Activated T-cell treated with anti-CD3 and anti-CD28 coated beads, Interleukin-2, amount 50 U/mL, for 24 hours (primary cell): ENCODE results near the gene SWSAP1.
"Not testable (repeated sequence)": the region's sequence is repeated elsewhere in the genome, so short reads cannot be mapped to it uniquely, and the experiment has no call there.

Experiments used
- DNase-seq: peaks from one replicate; pipeline ENCODE4 v3.0.0-alpha.2; 2020
- H3K27ac Mint-ChIP-seq: 2 replicates; pipeline ENCODE4 v1.8.0; 2020; ENCODE audit warnings: mild to moderate bottlenecking, mixed read lengths
- H3K27me3 Mint-ChIP-seq: 2 replicates; pipeline ENCODE4 v1.8.0; 2020; ENCODE audit warnings: mixed read lengths
- H3K36me3 Mint-ChIP-seq: 2 replicates; pipeline ENCODE4 v1.8.0; 2020; ENCODE audit warnings: low read depth, mixed read lengths
- H3K4me1 Mint-ChIP-seq: 2 replicates; pipeline ENCODE4 v1.8.0; 2020; ENCODE audit warnings: low read depth, mixed read lengths
- H3K4me3 Mint-ChIP-seq: 2 replicates; pipeline ENCODE4 v1.8.0; 2020; ENCODE audit warnings: mild to moderate bottlenecking, moderate library complexity, mixed read lengths
- H3K9me3 Mint-ChIP-seq: 2 replicates; pipeline ENCODE4 v1.8.0; 2020; ENCODE audit warnings: mixed read lengths

SWSAP1 gene, protein sequence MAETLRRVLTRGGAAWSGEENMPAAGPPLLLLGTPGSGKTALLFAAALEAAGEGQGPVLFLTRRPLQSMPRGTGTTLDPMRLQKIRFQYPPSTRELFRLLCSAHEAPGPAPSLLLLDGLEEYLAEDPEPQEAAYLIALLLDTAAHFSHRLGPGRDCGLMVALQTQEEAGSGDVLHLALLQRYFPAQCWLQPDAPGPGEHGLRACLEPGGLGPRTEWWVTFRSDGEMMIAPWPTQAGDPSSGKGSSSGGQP

DNA sequence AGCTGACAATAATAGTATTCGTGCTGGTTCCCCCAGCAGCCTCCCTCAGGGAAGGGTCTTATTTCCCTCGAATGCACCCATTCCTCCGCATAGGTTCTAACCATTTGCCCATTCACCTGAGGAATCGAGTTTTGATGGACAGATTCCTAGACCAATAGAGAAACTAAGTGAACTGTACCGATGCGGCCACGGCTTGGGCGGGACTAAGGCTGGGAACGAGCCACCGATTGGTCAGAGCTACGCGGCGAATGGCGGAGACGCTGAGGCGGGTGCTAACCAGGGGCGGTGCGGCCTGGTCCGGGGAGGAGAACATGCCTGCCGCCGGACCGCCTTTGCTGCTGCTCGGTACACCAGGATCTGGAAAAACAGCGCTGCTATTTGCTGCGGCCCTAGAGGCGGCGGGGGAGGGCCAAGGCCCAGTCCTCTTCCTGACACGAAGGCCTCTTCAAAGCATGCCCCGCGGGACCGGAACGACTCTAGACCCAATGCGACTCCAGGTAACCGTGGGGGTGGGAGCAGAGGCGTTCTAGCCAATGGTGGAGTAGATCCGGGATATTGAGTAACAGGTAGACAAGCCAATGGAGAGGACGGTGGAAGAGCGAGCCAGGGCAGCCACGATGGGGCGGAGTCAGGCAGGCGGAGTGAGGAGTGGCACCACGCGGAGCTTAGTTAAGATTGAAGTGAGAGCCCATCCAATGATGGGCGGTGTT lies at the start of gene SWSAP1:
Gene SWSAP1, plus strand, starts transcription at position 234 of the 710 bp plus-strand sequence. Its CDS starts 15 bp downstream, at position 249.
- Mint-ChIP-seq H3K4me1 (peaks cover 26% of the 10 kb centered on the region), H3K27me3 (no peaks in the 10 kb centered on the region), H3K36me3 (peaks cover 24% of the 10 kb centered on the region), H3K9me3 (no peaks in the 10 kb centered on the region), H3K27ac (no peak within 1 kb of the TSS), H3K4me3 (no peak within 1 kb of the TSS)
- DNase-seq: peak; percentile 98

DNA sequence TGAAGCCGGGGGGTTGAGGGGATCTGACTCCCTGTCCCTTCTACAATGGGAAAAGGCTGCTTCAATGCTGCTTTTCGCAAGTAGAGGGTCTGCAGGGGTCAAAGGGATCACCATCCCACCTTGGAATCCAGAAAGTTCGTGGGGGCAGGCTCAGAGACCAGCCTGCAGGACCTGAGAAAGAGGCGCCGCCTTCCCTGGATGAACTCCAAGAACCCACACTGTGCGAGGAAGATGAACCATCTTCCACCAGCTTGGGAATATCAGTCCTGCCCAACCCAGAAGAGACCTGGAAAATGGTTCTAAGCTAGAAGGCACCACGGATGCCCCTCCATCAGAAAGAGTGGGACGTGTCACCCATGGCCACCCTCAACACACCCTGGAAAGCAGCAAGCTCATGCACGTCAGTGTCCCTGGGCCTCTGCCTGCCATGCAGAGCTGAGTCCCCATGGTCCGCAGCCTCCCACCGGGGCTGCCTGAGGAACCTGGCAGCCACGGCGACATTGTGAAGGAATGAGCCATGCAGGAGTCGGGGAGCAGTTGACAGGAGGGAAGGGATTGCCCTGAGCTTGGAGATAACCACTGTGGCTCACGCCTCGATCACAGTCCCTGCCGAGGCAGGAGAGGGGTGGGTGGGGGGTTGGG lies 49.6 kb upstream of the SWSAP1 start:
- H3K27me3 Mint-ChIP-seq: peaks cover 6% of the 10 kb centered on the region
- peak overlapping the region; percentile 83 for H3K27ac Mint-ChIP-seq
- peaks cover 4% of the 10 kb centered on the region for H3K36me3 Mint-ChIP-seq
- H3K4me3 Mint-ChIP-seq: no peak overlapping the region
- DNase-seq: no peak
- no peaks in the 10 kb centered on the region for H3K9me3 Mint-ChIP-seq
- peaks cover 17% of the 10 kb centered on the region for H3K4me1 Mint-ChIP-seq

DNA sequence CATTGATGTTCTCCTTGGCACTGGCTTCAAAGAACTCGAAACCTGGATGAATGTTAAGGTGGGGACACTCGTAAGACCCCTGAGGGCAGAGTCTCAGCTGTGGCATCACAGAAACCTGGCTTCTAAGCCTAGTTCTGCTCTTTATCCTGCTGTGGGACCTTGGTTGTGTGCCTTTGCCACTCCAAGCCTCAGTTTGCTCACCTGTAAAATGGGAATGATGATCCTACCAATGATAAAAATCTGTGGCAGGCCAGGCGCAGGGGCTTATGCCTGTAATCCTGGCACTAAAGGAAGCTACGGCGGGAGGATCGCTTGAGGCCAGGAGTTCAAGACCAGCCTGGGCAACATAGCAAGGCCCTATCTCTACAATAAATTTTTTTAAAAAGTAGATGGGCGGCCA lies 48.9 kb upstream of the SWSAP1 start:
- Mint-ChIP-seq H3K9me3 (no peaks in the 10 kb centered on the region), H3K4me3 (no peak overlapping the region), H3K27me3 (peaks cover 6% of the 10 kb centered on the region), H3K27ac (no peak overlapping the region), H3K36me3 (peaks cover 4% of the 10 kb centered on the region), H3K4me1 (peaks cover 17% of the 10 kb centered on the region)
- DNase-seq: no peak

DNA sequence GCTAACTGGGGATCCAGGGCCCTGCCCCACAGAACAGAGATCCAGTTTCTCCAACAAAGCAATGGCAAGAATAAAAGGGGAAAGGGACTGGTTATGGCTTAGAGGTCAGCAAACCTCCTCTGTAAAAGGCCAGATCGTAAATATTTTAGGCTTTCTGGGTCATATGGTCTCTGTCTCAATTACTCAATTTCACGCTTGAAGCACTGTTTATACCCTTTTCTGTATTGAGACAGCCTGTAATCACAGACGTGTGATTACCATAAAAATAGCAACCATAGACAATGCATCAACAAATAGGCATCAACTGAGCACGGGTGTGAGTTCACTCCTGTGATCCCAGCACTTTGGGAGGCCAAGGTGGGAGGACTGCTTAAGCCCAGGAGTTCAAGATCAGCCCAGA lies 44.3 kb upstream of the SWSAP1 start:
- Mint-ChIP-seq H3K9me3 (no peaks in the 10 kb centered on the region), H3K4me1 (no peaks in the 10 kb centered on the region), H3K27me3 (no peaks in the 10 kb centered on the region), H3K4me3 (no peak overlapping the region), H3K27ac (no peak overlapping the region), H3K36me3 (peaks cover 22% of the 10 kb centered on the region)
- DNase-seq: no peak

DNA sequence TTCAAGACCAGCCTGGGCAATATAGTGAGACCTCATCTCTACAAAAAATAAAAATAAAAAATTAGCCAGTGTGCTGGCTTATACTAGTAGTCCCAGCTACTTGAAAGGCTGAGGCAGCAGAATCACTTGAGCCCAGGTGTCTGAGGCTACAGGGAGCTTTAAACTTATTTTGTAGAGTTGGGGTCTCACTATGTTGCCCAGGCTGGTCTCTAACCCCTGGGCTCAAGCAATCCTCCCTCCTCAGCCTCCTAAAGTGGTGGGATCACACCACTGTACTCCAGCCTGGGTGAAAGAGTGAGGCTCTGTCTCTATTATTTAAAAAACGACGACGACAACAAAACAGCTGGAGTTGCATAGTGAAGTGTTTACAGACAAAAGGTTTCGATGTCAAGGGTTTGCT lies 43.0 kb upstream of the SWSAP1 start:
- no peaks in the 10 kb centered on the region for H3K9me3 Mint-ChIP-seq
- no peaks in the 10 kb centered on the region for H3K27me3 Mint-ChIP-seq
- H3K4me1 Mint-ChIP-seq: no peaks in the 10 kb centered on the region
- peaks cover 36% of the 10 kb centered on the region for H3K36me3 Mint-ChIP-seq
- H3K4me3 Mint-ChIP-seq: no peak overlapping the region
- no peak for DNase-seq
- H3K27ac Mint-ChIP-seq: no peak overlapping the region

DNA sequence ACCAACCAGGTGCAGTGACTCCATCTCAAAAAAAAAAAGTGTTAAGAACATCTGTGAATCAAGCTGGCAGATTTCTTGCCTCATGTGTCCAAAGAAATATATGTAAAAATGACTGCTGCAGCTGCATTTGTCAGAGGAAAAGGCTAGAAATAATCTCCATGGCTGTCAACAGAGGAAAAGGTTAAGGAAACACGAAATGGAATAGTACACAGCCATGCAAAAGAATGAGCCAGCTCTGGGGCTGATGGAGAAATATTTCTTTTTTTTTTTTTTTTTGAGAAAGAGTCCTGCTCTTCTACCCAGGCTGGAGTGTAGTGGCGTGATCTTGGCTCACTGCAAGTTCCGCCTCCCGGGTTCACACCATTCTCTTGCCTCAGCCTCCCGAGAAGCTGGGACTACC lies 41.6 kb upstream of the SWSAP1 start:
- Mint-ChIP-seq H3K27me3 (no peaks in the 10 kb centered on the region), H3K27ac (no peak overlapping the region), H3K9me3 (no peaks in the 10 kb centered on the region), H3K36me3 (peaks cover 37% of the 10 kb centered on the region), H3K4me1 (peaks cover 8% of the 10 kb centered on the region), H3K4me3 (no peak overlapping the region)
- no peak for DNase-seq

DNA sequence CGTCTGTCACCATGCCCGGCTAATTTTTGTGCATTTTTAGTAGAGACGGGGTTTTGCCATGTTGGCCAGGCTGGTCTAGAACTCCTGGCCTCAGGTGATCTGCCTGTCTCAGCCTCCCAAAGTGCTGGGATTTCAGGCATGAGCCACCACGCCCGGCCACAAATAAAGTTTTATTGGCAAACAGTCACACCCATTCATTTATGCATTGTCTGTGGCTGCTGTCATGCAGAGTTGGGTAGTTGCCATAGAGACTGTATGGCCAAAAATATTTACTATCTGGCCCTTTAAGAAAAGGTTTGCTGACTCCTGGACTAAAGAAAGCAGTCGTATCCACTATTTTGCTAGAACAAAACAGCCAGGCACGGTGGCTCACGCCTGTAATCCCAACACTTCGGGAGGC lies 40.6 kb upstream of the SWSAP1 start:
- H3K27me3 Mint-ChIP-seq, H3K27ac Mint-ChIP-seq, H3K4me3 Mint-ChIP-seq, H3K9me3 Mint-ChIP-seq, DNase-seq: not testable (repeated sequence)
- peaks cover 16% of the 10 kb centered on the region for H3K4me1 Mint-ChIP-seq
- H3K36me3 Mint-ChIP-seq: peaks cover 37% of the 10 kb centered on the region

DNA sequence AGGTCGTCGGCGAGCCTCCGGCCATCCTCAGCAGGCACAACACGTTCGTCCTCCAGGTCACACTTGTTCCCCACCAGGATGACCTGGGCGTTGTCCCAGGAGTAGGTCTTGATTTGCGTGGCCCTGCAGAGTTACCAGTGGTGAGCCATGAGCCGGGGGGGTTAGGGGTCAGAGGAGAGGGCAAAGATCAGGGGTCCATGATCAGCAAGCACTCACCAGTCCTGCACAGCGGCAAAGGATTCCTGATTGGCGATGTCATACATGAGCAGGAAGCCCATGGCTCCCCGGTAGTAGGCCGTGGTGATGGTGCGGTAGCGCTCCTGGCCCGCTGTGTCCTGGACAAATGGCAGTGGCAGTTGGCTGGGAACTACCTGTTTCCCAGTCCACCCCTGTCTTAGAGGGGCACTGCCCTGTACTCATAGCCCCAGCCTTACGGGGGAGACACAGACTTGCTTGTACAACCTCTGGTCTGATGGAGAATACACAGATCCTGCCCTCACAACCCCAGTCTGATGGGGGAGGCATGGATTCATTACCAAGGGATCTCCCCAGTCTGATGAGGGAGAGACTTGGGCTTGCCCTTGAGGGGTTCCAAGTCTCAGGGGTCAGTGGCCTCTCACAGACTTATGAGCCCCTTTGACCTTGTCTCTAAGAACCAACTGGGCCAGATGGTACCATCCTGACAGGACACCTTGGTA lies 38.9 kb upstream of the SWSAP1 start:
- peaks cover 24% of the 10 kb centered on the region for H3K4me1 Mint-ChIP-seq
- no peaks in the 10 kb centered on the region for H3K9me3 Mint-ChIP-seq
- H3K36me3 Mint-ChIP-seq: peaks cover 37% of the 10 kb centered on the region
- H3K27me3 Mint-ChIP-seq: no peaks in the 10 kb centered on the region
- DNase-seq: no peak
- H3K4me3 Mint-ChIP-seq: no peak overlapping the region
- no peak overlapping the region for H3K27ac Mint-ChIP-seq

DNA sequence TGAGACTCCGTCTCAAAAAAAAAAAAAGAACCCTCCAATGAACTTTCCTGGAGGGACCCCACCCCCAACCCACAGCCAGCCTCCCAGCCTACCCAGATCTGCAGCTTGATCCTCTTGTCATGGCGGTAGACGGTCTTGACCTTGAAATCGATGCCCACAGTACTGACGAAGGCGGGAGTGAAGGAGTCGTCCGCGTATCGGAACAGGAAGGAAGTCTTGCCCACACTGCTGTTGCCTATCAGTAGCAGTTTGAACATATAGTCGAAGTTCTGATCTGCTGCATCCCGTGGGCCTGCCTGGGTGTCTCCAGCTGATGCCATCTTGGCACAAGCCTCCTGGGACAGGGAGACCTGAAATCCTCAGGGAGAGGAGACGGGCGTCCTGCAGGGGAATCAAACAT lies 37.4 kb upstream of the SWSAP1 start:
- Mint-ChIP-seq H3K27me3 (no peaks in the 10 kb centered on the region), H3K4me3 (no peak overlapping the region), H3K9me3 (no peaks in the 10 kb centered on the region), H3K36me3 (peaks cover 37% of the 10 kb centered on the region), H3K4me1 (peaks cover 24% of the 10 kb centered on the region), H3K27ac (no peak overlapping the region)
- DNase-seq: no peak

DNA sequence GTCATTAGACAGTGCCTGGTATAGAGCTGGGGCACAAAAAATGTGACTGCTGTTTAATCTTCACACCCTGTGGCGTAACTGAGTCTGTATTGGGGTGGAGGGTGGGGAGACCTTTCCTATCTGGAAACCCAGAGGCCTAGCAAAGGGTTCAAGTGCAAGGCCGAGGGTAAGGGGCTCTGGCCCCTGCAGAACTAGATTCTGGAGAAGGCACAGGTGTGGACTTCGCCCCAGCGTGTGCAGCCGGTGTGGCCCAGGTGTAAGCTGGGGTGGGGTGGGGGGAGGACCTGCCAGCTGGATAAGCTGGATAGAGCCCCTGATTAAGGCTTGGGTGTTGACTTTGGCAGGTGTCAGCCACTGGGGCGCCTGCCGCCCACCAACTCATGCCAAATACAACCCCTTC lies 36.3 kb upstream of the SWSAP1 start:
- Mint-ChIP-seq H3K9me3 (no peaks in the 10 kb centered on the region), H3K4me3 (no peak overlapping the region), H3K4me1 (peaks cover 24% of the 10 kb centered on the region), H3K36me3 (peaks cover 38% of the 10 kb centered on the region), H3K27ac (no peak overlapping the region), H3K27me3 (no peaks in the 10 kb centered on the region)
- DNase-seq: no peak

DNA sequence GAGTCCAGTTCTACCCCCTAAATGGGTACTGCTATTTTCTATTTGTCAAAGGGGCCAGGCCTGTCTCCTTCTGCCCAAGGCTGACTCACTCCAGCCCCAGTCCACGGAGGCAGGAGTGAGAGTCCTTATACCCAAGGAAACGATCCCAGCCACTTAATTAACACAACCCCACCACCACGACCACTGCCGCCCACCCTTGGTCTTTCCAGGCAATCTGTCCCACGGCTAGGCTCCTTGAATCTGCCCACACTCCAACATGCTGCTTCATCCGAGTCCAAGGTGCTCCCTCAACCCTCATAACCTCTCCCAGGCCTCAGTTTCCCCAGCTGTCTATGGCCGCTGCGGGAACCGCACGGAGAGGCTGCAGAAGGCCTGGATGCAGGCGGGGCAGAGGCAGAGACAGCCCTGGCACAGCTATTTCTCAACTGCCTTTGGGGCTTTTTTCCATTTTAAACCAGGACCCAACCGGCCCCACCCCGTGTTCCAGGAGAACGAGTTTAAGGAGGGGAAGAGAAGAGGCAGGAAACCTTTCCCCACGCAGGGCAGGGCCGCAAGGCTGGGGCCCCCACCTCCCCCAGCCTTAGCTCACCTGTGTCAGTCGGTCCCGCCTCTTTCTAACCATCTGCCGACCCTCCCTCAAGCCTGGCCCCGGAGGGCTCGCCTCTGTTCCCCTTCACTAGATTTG lies 35.8 kb upstream of the SWSAP1 start:
- peak overlapping the region; percentile 58 for H3K27ac Mint-ChIP-seq
- no peak for DNase-seq
- H3K27me3 Mint-ChIP-seq: no peaks in the 10 kb centered on the region
- H3K36me3 Mint-ChIP-seq: peaks cover 34% of the 10 kb centered on the region
- H3K9me3 Mint-ChIP-seq: no peaks in the 10 kb centered on the region
- H3K4me3 Mint-ChIP-seq: peak overlapping the region; percentile 78
- H3K4me1 Mint-ChIP-seq: peaks cover 25% of the 10 kb centered on the region

DNA sequence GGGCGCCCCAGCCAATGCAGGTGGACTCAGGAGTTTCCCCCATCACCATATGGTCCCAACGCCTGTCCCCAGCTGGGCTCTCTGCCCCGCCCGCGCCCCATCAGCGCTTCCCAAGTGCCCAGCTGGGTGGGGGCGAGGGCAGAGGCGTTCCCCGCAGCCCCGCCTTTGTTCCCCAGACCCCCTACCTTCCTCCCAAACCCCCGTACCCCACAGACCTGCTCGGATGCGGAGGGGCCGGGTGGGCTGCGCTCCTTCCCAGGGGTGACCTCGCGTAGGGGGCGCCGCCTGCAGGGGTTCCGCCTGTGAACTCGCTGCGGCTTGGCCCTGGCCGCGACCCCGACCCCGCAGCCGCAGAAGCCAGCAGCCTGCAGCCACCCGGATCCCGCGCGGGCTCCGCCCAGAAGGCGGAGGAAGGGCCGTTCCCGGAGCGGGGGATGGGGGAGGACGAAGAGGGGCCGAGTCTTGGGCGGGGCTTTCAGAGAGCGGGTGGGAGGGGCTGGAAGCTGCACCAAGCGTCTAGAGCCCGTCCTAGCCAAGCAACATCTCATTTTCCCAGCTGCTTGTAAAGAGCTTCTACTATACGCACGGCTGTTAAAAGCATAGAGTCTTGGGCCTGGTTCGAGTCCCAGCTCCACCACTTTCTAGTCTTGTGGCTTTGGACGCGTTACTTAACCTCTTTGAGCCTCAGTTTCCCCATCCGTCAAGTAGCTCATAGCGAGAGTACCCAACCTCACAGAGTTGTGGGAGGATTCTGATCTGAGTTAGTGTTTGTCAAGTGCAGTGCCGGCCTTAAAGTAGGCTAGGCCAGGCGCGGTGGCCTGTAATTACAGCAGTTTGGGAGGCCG lies 35.0 kb upstream of the SWSAP1 start, which contains the start of gene RAB3D:
Gene RAB3D, minus strand, starts transcription at position 404 of the 845 bp plus-strand sequence. CDS start 2,258 bp downstream, outside the sequence.
- Mint-ChIP-seq H3K27me3 (no peaks in the 10 kb centered on the region), H3K27ac (peak within 1 kb of the TSS; percentile 58), H3K4me1 (peaks cover 28% of the 10 kb centered on the region), H3K4me3 (peak within 1 kb of the TSS; percentile 78), H3K9me3 (no peaks in the 10 kb centered on the region), H3K36me3 (peaks cover 30% of the 10 kb centered on the region)
- peak; percentile 88 for DNase-seq

DNA sequence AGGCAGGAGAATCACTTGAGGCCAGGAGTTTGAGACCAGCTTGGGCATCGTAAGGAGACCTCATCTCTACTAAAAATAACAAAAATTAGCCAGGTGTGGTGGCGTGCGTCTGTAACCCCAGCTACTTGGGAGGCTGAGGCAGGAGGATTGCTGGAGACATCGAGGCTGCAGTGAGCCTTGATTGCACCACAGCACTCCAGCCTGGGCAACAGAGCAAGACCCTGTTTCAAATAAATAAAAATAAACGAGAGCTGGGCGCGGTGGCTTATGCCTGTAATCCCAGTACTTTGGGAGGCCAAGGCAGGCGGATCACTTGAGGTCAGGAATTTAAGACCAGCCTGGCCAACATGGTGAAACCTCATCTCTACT lies 34.4 kb upstream of the SWSAP1 start:
- H3K27ac Mint-ChIP-seq, DNase-seq, H3K27me3 Mint-ChIP-seq, H3K9me3 Mint-ChIP-seq: not testable (repeated sequence)
- Mint-ChIP-seq H3K36me3 (peaks cover 27% of the 10 kb centered on the region), H3K4me1 (peaks cover 30% of the 10 kb centered on the region), H3K4me3 (peak overlapping the region; percentile 78)
